Measurements from ENCODE around the gene PPP2R2B. TPM values are rescaled to one million over a fixed set of nuclear protein-coding genes. Genes with fewer than 3 reads are reported as not detected.

Gene PPP2R2B
- total and polyA plus RNA-seq, 2 donors (not counting 3 experiments of a cell fraction or from before 2014, with no cell fraction given), result not detected

GRCh38 chr5:146719179-146719578 lies 159.4 kb downstream of the PPP2R2B start:
- BruUV-seq (replicated peaks), result no TSS peak
- Histone ChIP-seq H3K9ac (replicated peaks; ENCODE audit: extremely low read depth, insufficient read depth, low read length) (no peak overlapping the region), H3K79me2 (ENCODE audit: control insufficient read depth, insufficient read depth, low read length) (no peaks in the 10 kb centered on the region), H3K4me2 (ENCODE audit: insufficient read depth, low read length) (no peak overlapping the region), H3K27ac (ENCODE audit: insufficient read depth, low read depth, low read length) (no peak overlapping the region), H4K20me1 (replicated peaks; ENCODE audit: control insufficient read depth, extremely low read depth, insufficient read depth, low read length) (no peaks in the 10 kb centered on the region), H2AFZ (ENCODE audit: low read depth, low read length) (no peak overlapping the region), H3K4me3 (replicated peaks in 1 of 3; ENCODE audit: insufficient read depth in 1 of 3, low read depth in 1 of 3, low read length in 3 of 3) (no peak overlapping the region), H3K36me3 (ENCODE audit: control insufficient read depth in 2 of 2, extremely low read depth in 1 of 2, insufficient read depth in 2 of 2, low read length in 2 of 2) (no peaks in the 10 kb centered on the region), H3K9me3 (replicated peaks; ENCODE audit: control insufficient read depth, insufficient read depth, low read length) (no peaks in the 10 kb centered on the region), H3K4me1 (ENCODE audit: control insufficient read depth, extremely low read depth, insufficient read depth, low read length) (no peaks in the 10 kb centered on the region), H3K9me1 (replicated peaks; ENCODE audit: control insufficient read depth, extremely low read depth, insufficient read depth, low read length) (no peaks in the 10 kb centered on the region), H3K27me3 (ENCODE audit: control insufficient read depth in 2 of 2, insufficient read depth in 2 of 2, low read length in 2 of 2) (peaks cover 0 to 1% of the 10 kb centered on the region in 2 experiments)
- DNase-seq (ENCODE audit: low read depth, low spot score) (no peak), FAIRE-seq (no peak)
- ChIA-PET POLR2A (no interaction called here), CTCF (no interaction called here)
- intact Hi-C loops (cut with micrococcal nuclease), result no loop called here
- TF ChIP-seq MYC (IDR thresholded peaks at IDR 0.05; ENCODE audit: low read depth, low read length) (no peak), POLR2A (IDR thresholded peaks at IDR 0.05; ENCODE audit: low read depth, low read length) (no peak), POLR2AphosphoS5 (IDR thresholded peaks at IDR 0.05; ENCODE audit: insufficient read depth, low read depth, low read length) (no peak), JUN (IDR thresholded peaks at IDR 0.05; ENCODE audit: borderline replicate concordance, insufficient read depth, insufficient read length, low read depth) (no peak), FOS (IDR thresholded peaks at IDR 0.05; ENCODE audit: borderline replicate concordance, insufficient read depth, low read length) (no peak), MAX (IDR thresholded peaks at IDR 0.05; ENCODE audit: insufficient read depth, insufficient read length) (no peak), EZH2 (IDR thresholded peaks at IDR 0.05; ENCODE audit: borderline replicate concordance, low read depth, low read length, severe bottlenecking) (no peak), CTCF (IDR thresholded peaks at IDR 0.05; ENCODE audit: extremely low read depth in 1 of 2, insufficient read depth in 1 of 2, low read depth in 1 of 2, low read length in 2 of 2) (no peak)
- dilution Hi-C loops (cut with MboI; ENCODE audit: extremely low pct_ligation_motif_present, low sequenced_read_pairs), result no loop called here
